ENCODE results near the gene WDR1. TPM values are rescaled to one million over a fixed set of nuclear protein-coding genes. Genes with fewer than 3 reads are reported as not detected.

The WDR1 gene
- total RNA-seq, 1 experiment from 2014 or later: 223 TPM

DNA sequence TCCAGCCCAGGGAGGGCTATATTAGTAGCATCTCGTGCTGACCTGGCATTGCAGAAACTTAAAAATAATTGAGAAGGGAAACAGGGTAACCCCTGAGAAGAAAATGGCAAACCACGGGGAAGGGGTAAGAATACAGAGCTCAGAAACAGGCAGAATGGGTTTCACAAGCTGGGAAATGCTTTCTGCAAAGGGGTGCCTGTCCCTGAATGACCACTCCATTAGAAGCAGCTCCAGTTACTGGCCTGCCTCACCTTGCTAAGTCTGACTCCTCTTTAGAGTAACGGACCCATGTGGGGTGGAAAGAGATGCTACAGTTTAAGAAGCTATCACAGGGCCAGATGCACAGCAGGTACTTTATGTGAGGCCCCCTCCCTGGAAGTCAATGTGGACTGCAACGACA lies 2.5 kb downstream of the WDR1 start:
- H2AFZ ChIP-seq (ENCODE audit: low read depth, low read length, poor library complexity, severe bottlenecking): no peak overlapping the region
- ChIA-PET RAD21 (ENCODE audit: low non-redundant PET in 1 of 2, low total read pairs in 2 of 2, uncharacterized antibody in 2 of 2, unreplicated experiment in 2 of 2) (no interaction called here), POLR2A (no interaction called here), CTCF (no interaction called here)
- TF ChIP-seq POLR2AphosphoS5 (IDR thresholded peaks at IDR 0.05; ENCODE audit: low read depth, low read length) (no peak), YY1 (IDR thresholded peaks at IDR 0.05; ENCODE audit: extremely low read depth, insufficient replicate concordance, low read depth, low read length) (no peak), SIN3A (IDR thresholded peaks at IDR 0.05; ENCODE audit: low read depth) (no peak), ATF3 (IDR thresholded peaks at IDR 0.05) (no peak), ZNF274 (IDR thresholded peaks at IDR 0.05; ENCODE audit: low read depth, low read length) (no peak), POLR2A (IDR thresholded peaks at IDR 0.05; ENCODE audit: borderline replicate concordance, extremely low read depth, insufficient read depth, insufficient read length) (no peak), CTCF (IDR thresholded peaks at IDR 0.05 in 2 of 3, conservative IDR thresholded peaks at IDR 0.05 in 1 of 3; ENCODE audit: borderline replicate concordance in 1 of 3, insufficient read depth in 1 of 3, low read depth in 2 of 3, low read length in 2 of 3) (no peak), SP1 (IDR thresholded peaks at IDR 0.05; ENCODE audit: low read depth) (no peak), ELF1 (IDR thresholded peaks at IDR 0.05; ENCODE audit: borderline replicate concordance, low read depth) (no peak), ZBTB33 (IDR thresholded peaks at IDR 0.05; ENCODE audit: extremely low read depth, insufficient replicate concordance, low read length) (no peak), EZH2 (IDR thresholded peaks at IDR 0.05) (no peak), CEBPB (IDR thresholded peaks at IDR 0.05; ENCODE audit: low read depth) (no peak), EGR1 (IDR thresholded peaks at IDR 0.05; ENCODE audit: low read depth) (no peak), FOSL1 (IDR thresholded peaks at IDR 0.05; ENCODE audit: low read depth) (no peak), TCF7L2 (IDR thresholded peaks at IDR 0.05; ENCODE audit: borderline replicate concordance, extremely low read depth, insufficient read depth, insufficient read length) (no peak), ZFX (IDR thresholded peaks at IDR 0.05) (no peak), RAD21 (IDR thresholded peaks at IDR 0.05; ENCODE audit: low read depth) (no peak), CBX3 (IDR thresholded peaks at IDR 0.05; ENCODE audit: low read depth) (no peak)
- TF ChIP-seq, protein P1, sequence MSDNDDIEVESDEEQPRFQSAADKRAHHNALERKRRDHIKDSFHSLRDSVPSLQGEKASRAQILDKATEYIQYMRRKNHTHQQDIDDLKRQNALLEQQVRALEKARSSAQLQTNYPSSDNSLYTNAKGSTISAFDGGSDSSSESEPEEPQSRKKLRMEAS (IDR thresholded peaks at IDR 0.05): no peak
- H3K27ac ChIP-seq (ENCODE audit: low read depth, low read length): no peak overlapping the region
- no peak overlapping the region for H3K9ac ChIP-seq (ENCODE audit: low read length)
- H3K9me3 ChIP-seq (ENCODE audit: control insufficient read depth in 1 of 2, insufficient read depth in 1 of 2, low read depth in 1 of 2, low read length in 2 of 2): no peaks in the 10 kb centered on the region
- no TSS peak for BruUV-seq (replicated peaks)
- H3K4me1 ChIP-seq (ENCODE audit: control insufficient read depth in 1 of 2, insufficient read depth in 2 of 2, low read length in 2 of 2): peaks cover 9 to 40% of the 10 kb centered on the region in 2 experiments
- H3K4me2 ChIP-seq (ENCODE audit: low read length): no peak overlapping the region
- ATAC-seq (no peak), DNase-seq (ENCODE audit: low read depth, low spot score) (no peak)
- H3K36me3 ChIP-seq (ENCODE audit: control insufficient read depth in 1 of 2, insufficient read depth in 2 of 2, low read length in 2 of 2): peaks cover 39 to 51% of the 10 kb centered on the region in 2 experiments
- H3K9me2 ChIP-seq (ENCODE audit: insufficient read depth): no peaks in the 10 kb centered on the region
- H3K27me3 ChIP-seq (ENCODE audit: insufficient read depth, low read length): no peaks in the 10 kb centered on the region
- H4K20me1 ChIP-seq (ENCODE audit: insufficient read depth): peaks cover 7% of the 10 kb centered on the region; the same call in 1 of the 2 replicates
- peaks cover 71% of the 10 kb centered on the region for H3K79me2 ChIP-seq (ENCODE audit: insufficient read depth, low read length)
- intact Hi-C loops (cut with micrococcal nuclease): no loop called here
- H3K4me3 ChIP-seq (replicated peaks in 1 of 2; ENCODE audit: low read depth in 1 of 2, low read length in 2 of 2): no peak overlapping the region
